H9 (cell line): Measurements from ENCODE around the gene SRSF7. TPM values are rescaled to one million over a fixed set of nuclear protein-coding genes. Genes with fewer than 3 reads are reported as not detected.

ENCODE experiments used
- DNase-seq: peaks from one replicate; pipeline ENCODE4 v3.0.0-alpha.2; 2017
- H2AFZ ChIP-seq: one replicate; pipeline ENCODE4 v1.6.1; 2013; ENCODE audit warnings: mild to moderate bottlenecking, low read length, control low read depth, moderate library complexity
- H2AK5ac ChIP-seq: 2 replicates; pipeline ENCODE4 v1.6.1; 2013; ENCODE audit warnings: low read length, control low read depth, mixed read lengths; ENCODE audit not compliant: insufficient read length
- H2BK120ac ChIP-seq: one replicate; pipeline ENCODE4 v1.6.1; 2013; ENCODE audit warnings: low read depth, mild to moderate bottlenecking, low read length, control low read depth, inconsistent platforms; ENCODE audit not compliant: poor library complexity, severe bottlenecking
- H2BK12ac ChIP-seq: 2 replicates; pipeline ENCODE4 v1.6.1; 2013; ENCODE audit warnings: low read length, control low read depth, mixed read lengths, low read depth; ENCODE audit not compliant: insufficient read length
- H2BK15ac ChIP-seq: 2 replicates; pipeline ENCODE4 v1.6.1; 2013; ENCODE audit warnings: low read depth, low read length, control low read depth
- H2BK20ac ChIP-seq: one replicate; pipeline ENCODE4 v1.6.1; 2013; ENCODE audit warnings: low read depth, mild to moderate bottlenecking, low read length, control low read depth, inconsistent platforms; ENCODE audit not compliant: poor library complexity, severe bottlenecking
- H2BK5ac ChIP-seq: 2 replicates; pipeline ENCODE4 v1.6.1; 2013; ENCODE audit warnings: low read length, control low read depth, mixed read lengths; ENCODE audit not compliant: insufficient read length
- H3K14ac ChIP-seq: 2 replicates; pipeline ENCODE4 v1.6.1; 2013; ENCODE audit warnings: low read length, control low read depth; ENCODE audit not compliant: insufficient read depth
- H3K18ac ChIP-seq: 2 replicates; pipeline ENCODE4 v1.6.1; 2013; ENCODE audit warnings: low read depth, mild to moderate bottlenecking, mixed read lengths, low read length, control low read depth; ENCODE audit not compliant: insufficient read length
- H3K23ac ChIP-seq: 2 replicates; pipeline ENCODE4 v1.6.1; 2013; ENCODE audit warnings: low read length, control low read depth, mixed read lengths, low read depth; ENCODE audit not compliant: insufficient read length
- H3K23me2 ChIP-seq: 2 replicates; pipeline ENCODE4 v1.6.1; 2013; ENCODE audit warnings: low read depth, mild to moderate bottlenecking, mixed read lengths, low read length, control low read depth; ENCODE audit not compliant: insufficient read length, poor library complexity, severe bottlenecking
- H3K27ac ChIP-seq: 2 replicates; pipeline ENCODE4 v1.5.1; 2013; ENCODE audit warnings: low read length, control low read depth, mixed read lengths, low read depth; ENCODE audit not compliant: insufficient read length
- H3K27me3 ChIP-seq: 2 replicates; pipeline ENCODE4 v1.6.1; 2013; ENCODE audit warnings: low read length, control low read depth, inconsistent platforms; ENCODE audit not compliant: insufficient read depth
- H3K4ac ChIP-seq: 2 replicates; pipeline ENCODE4 v1.6.1; 2013; ENCODE audit warnings: low read depth, mild to moderate bottlenecking, control low read depth, inconsistent platforms, low read length, moderate library complexity
- H3K4me1 ChIP-seq: 2 replicates; pipeline ENCODE4 v1.6.1; 2013; ENCODE audit warnings: low read length, control low read depth, inconsistent platforms; ENCODE audit not compliant: insufficient read depth
- H3K4me2 ChIP-seq: 2 replicates; pipeline ENCODE4 v1.6.1; 2013; ENCODE audit warnings: low read length, control low read depth, mixed read lengths; ENCODE audit not compliant: insufficient read length, insufficient read depth
- H3K56ac ChIP-seq: 2 replicates; pipeline ENCODE4 v1.6.1; 2013; ENCODE audit warnings: low read depth, mild to moderate bottlenecking, mixed read lengths, low read length, control low read depth; ENCODE audit not compliant: insufficient read length
- H3K79me1 ChIP-seq: 2 replicates; pipeline ENCODE4 v1.6.1; 2013; ENCODE audit warnings: low read depth, mild to moderate bottlenecking, moderate library complexity, low read length, control low read depth, inconsistent platforms; ENCODE audit not compliant: insufficient read depth, poor library complexity, severe bottlenecking
- H3K79me2 ChIP-seq: 2 replicates; pipeline ENCODE4 v1.6.1; 2013; ENCODE audit warnings: low read length, control low read depth, inconsistent platforms; ENCODE audit not compliant: insufficient read depth
- H3K9ac ChIP-seq: 2 replicates; pipeline ENCODE4 v1.6.1; 2013; ENCODE audit warnings: low read length, control low read depth, mixed read lengths; ENCODE audit not compliant: insufficient read length; ENCODE audit errors: extremely low read depth
- H3K9me3 ChIP-seq: one replicate; pipeline ENCODE4 v1.6.1; 2013; ENCODE audit warnings: low read depth, low read length, inconsistent platforms; ENCODE audit not compliant: control insufficient read depth
- H3T11ph ChIP-seq: one replicate; pipeline ENCODE4 v1.6.1; 2013; ENCODE audit warnings: mild to moderate bottlenecking, low read length, control low read depth, inconsistent platforms
- H4K20me1 ChIP-seq: one replicate; pipeline ENCODE4 v1.6.1; 2013; ENCODE audit not compliant: control insufficient read depth, insufficient read length, insufficient read depth
- H4K5ac ChIP-seq: 2 replicates; pipeline ENCODE4 v1.6.1; 2013; ENCODE audit warnings: low read depth, mild to moderate bottlenecking, mixed read lengths, low read length, control low read depth; ENCODE audit not compliant: insufficient read length
- H4K8ac ChIP-seq: replicated peaks from 2 replicates; pipeline ENCODE4 v1.6.1; 2013; ENCODE audit warnings: low read length, control low read depth, mixed read lengths, low read depth; ENCODE audit not compliant: insufficient read length
- H4K91ac ChIP-seq: 2 replicates; pipeline ENCODE4 v1.6.1; 2013; ENCODE audit warnings: low read depth, mild to moderate bottlenecking, moderate library complexity, mixed read lengths, low read length, control low read depth; ENCODE audit not compliant: insufficient read length
- H3K27ac Mint-ChIP-seq, 3 experiments: 2 replicates in 2 of 3; 3 replicates in 1 of 3; pipeline ENCODE4 v1.8.0; 2020 to 2021; ENCODE audit warnings: mixed read lengths in 3 of 3, mild to moderate bottlenecking in 1 of 3, moderate library complexity in 1 of 3
- H3K27me3 Mint-ChIP-seq: 2 replicates; pipeline ENCODE4 v1.8.0; 2021; ENCODE audit warnings: low read depth, mild to moderate bottlenecking, moderate library complexity, mixed read lengths
- H3K36me3 Mint-ChIP-seq, 3 experiments: 2 replicates in 2 of 3; 3 replicates in 1 of 3; pipeline ENCODE4 v1.8.0; 2020 to 2021; ENCODE audit warnings: low read depth in 3 of 3, mixed read lengths in 3 of 3; ENCODE audit not compliant: insufficient read depth in 1 of 3
- H3K4me1 Mint-ChIP-seq, 2 experiments: 2 replicates each; pipeline ENCODE4 v1.8.0; 2020; ENCODE audit warnings: mixed read lengths in 2 of 2
- H3K4me3 Mint-ChIP-seq, 2 experiments: 2 replicates in 1 of 2; 3 replicates in 1 of 2; pipeline ENCODE4 v1.8.0; 2020 to 2021; ENCODE audit warnings: mild to moderate bottlenecking in 2 of 2, mixed read lengths in 2 of 2, moderate library complexity in 1 of 2
- H3K9me3 Mint-ChIP-seq, 2 experiments: 2 replicates in 1 of 2; 3 replicates in 1 of 2; pipeline ENCODE4 v1.8.0; 2020; ENCODE audit warnings: mild to moderate bottlenecking in 2 of 2, mixed read lengths in 2 of 2, moderate library complexity in 1 of 2
- CTCF ChIP-seq: fragments of 200-600 bp; sonication (generic); conservative IDR thresholded peaks from 3 replicates; pipeline ENCODE4 v1.8.0; 2021; ENCODE audit warnings: antibody characterized with exemption, mild to moderate bottlenecking
- total RNA-seq: library from RNA; stranded (reverse); gene quantifications from 2 replicates; pipeline ENCODE4 v1.2.1, GENCODE V29; 2021

The SRSF7 gene
- total RNA-seq, 1 experiment from 2014 or later, result 576 TPM

- Histone ChIP-seq H3K18ac (no peak overlapping the region), H2BK12ac (no peak overlapping the region), H3K27ac (no peak overlapping the region), H4K8ac (no peak overlapping the region), H4K91ac (no peak overlapping the region), H4K20me1 (no peaks in the 10 kb centered on the region), H2BK5ac (no peak overlapping the region), H2AK5ac (no peak overlapping the region), H2BK20ac (no peak overlapping the region), H3K79me1 (no peaks in the 10 kb centered on the region), H3K9ac (no peak overlapping the region), H2BK15ac (no peak overlapping the region), H2AFZ (no peak overlapping the region), H3K9me3 (no peaks in the 10 kb centered on the region), H3K4me1 (no peaks in the 10 kb centered on the region), H3K56ac (no peak overlapping the region), H3T11ph (no peak overlapping the region), H2BK120ac (no peak overlapping the region), H3K14ac (no peak overlapping the region), H3K4me2 (no peak overlapping the region), H4K5ac (no peak overlapping the region), H3K23ac (no peak overlapping the region), H3K79me2 (peaks cover 17% of the 10 kb centered on the region), H3K27me3 (no peaks in the 10 kb centered on the region), H3K23me2 (peaks cover 5% of the 10 kb centered on the region), H3K4ac (no peak overlapping the region)
- Mint-ChIP-seq H3K36me3 (peaks cover 16 to 22% (median 20%) of the 10 kb centered on the region in 3 experiments), H3K4me3 (no peak overlapping the region), H3K4me1 (peaks cover 15 to 18% of the 10 kb centered on the region in 2 experiments), H3K27ac (no peak overlapping the region), H3K27me3 (peaks cover 5% of the 10 kb centered on the region), H3K9me3 (peaks cover 5 to 6% of the 10 kb centered on the region in 2 experiments; a peak in 4 of 5 replicates)
- no peak for TF ChIP-seq CTCF
- no peak for DNase-seq
Observed at GRCh38 chr2:38754049-38754448, 2.9 kb upstream of the SRSF7 start.
